ENCODE data around the gene PXDN.

Gene PXDN

DNA sequence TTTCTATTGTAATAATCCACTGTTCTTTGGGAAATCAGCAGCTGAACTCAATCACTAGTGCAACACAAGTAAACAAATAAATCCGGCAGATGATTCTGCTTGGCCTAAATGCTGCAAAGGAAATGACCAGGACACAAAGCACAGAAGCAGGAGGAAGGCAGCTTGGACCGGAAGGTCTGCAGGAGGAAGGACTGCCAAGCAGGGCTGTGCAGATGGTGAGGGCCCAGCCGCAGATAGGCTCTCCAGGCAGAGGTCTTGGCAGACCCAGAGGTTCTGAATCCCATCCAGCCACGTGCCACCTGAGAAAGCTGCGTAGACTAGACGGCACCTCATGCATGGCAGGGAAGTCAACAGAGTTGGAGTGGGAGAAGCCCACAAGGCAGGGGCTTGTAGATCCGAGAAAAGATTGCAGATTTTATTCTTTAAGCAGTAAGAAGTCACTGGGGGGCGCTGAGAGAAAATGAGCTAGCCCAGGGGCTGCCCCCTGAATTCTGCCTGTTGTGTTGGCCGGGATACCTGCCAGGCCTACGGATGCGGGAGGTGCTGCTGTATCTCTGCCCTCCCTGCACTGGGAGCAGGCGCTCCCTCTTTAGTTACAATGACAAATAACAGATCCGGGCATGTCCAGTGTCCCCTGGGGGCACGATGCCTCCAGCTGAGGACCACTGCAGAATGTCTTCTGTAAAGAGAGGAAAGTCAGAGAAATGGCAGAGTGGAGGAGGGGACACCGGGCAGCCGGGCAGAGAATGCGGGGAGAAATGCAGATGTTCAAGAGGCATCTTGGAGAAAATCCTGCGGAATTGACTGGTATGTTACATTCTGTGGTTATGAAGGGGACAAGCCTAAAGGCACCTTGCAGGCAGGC lies 153.5 kb downstream of the PXDN start:
- no peak for DNase-seq

- DNase-seq = no peak
These were observed 155.2 kb downstream of the PXDN start for GRCh38 chr2:1588978-1589621.

DNA sequence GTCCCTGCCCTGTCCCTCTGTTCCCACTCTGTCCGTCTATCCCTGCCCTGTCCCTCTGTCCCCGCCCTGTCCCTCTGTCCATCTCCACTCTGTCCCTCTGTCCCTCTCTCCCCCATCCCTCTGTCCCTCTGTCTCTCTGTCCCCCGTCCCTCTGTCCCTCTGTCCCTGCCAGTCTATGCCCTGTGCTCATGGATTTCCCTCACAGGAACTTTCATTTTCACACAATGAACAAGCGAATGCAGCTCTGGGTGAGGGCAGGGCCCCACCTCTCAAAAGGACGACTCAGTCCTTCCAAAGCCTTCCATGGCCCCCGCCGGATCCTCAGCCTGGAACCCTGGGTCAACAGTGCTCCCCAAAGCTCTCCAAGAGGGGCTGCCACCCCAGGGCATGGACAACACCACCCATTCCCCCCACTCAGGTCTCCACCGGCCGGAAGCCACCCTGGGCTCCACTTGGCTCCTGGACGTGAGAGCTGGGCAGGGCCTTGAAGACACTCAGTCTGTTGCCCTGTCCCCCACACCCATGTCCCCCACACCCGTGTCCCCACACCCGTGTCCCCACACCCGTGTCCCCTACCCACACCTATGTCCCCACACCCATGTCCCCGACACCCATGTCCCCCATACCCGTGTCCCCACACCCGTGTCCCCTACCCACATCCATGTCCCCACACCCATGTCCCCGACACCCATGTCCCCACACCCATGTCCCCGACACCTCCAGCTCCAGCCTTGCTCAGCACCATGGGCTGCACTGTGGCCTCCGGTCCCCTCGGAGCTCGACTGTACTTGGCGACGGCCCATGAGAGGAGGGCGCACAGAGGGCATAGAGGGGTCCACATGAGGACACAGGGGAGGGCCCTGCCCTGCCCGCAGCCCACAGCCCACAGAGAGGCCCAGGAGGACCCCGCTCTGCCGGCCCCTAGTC lies 156.0 kb downstream of the PXDN start:
- no peak for DNase-seq

GRCh38 chr2:1586923-1587840 lies 157.1 kb downstream of the PXDN start:
- DNase-seq = no peak

DNA sequence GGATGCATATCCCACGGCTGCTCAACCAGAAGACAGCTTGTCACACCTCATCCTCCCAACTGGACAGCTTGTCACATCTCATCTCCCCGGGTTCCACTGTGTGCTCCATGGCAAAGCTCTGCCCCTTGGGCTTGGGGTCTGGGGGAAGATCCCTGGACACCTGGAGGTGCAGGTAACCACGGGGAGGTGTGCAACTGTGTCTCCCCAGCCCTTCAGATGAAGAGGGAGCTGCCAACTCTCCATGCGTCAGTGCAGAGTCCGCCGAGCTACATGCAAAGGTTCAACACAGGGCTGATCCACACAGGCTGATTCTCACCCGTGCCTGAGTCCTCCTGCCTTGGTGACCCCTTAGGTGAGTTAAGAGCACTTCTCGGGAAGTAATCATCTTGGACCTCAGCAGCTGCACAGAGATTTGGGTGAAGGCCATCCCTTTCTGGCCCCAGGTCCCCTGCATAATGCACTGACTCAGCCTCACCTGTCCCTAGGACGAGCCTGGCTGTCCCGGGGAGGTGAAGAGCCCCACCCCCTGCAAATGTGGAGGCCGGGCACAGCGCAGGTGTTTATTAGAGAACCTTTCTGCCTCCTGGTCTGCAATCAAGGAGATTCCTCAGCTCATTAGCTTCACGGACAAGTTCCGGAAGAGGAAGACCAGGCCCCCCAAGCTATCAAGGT lies 157.9 kb downstream of the PXDN start:
- no peak for DNase-seq

GRCh38 chr2:1585635-1586034 lies 158.7 kb downstream of the PXDN start:
- no peak for DNase-seq

GRCh38 chr2:1584691-1585485 lies 159.4 kb downstream of the PXDN start:
- no peak for DNase-seq

- DNase-seq = no peak
These were observed 160.2 kb downstream of the PXDN start for GRCh38 chr2:1584051-1584531.

DNA sequence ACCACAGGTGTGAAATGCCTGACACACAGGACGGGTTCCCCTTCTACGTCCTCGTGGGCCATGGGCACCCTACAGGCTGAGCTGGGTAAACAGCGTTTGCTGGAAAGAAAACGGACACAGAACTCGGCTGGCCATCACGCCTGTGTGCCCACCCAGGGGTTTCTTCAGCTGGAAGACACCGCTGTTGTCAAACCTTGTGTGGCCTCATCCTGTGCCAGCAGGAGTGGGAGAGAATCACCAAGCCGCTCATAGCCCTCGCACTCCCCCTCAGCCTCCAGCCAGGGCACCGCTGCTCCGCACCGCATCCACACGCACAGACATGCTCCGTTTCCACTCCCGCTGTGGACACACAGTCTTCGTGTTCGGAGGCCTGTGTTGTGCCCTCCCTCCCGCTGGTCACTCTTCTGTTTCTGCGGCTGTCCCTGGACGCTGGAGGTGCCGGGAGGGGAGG lies 161.4 kb downstream of the PXDN start:
- DNase-seq = no peak

- no peak for DNase-seq
These were observed 162.2 kb downstream of the PXDN start for GRCh38 chr2:1581965-1582625.

Measured in NCI-H345 (cell line).